ENCODE results near the gene SPATA6L. TPM values are rescaled to one million over a fixed set of nuclear protein-coding genes. Genes with fewer than 3 reads are reported as not detected.

Gene SPATA6L
- total RNA-seq, 1 donor from 2014 or later = 2.5 TPM

- DNase-seq (ENCODE audit: low read depth, low spot score) = peak; percentile 71
These were observed 112.3 kb downstream of the SPATA6L start for GRCh38 chr9:4553951-4554381.

GRCh38 chr9:4550777-4551484 is 115.3 kb downstream of the SPATA6L start:
- DNase-seq (ENCODE audit: low read depth, low spot score) = no peak

- DNase-seq (ENCODE audit: low read depth, low spot score) = no peak
These were observed 116.5 kb downstream of the SPATA6L start for GRCh38 chr9:4549751-4550295.

GRCh38 chr9:4548811-4549725 is 117.2 kb downstream of the SPATA6L start:
- DNase-seq (ENCODE audit: low read depth, low spot score) = no peak

Other genes starting within 250 kb of the SPATA6L start
- 17.4 and 24.0 TPM in 2 replicates for gene SLC1A1, start 176.0 kb downstream of the SPATA6L start, total RNA-seq
- gene PLPP6, start 4.2 kb downstream of the SPATA6L start, total RNA-seq = 5.5 and 6.1 TPM in 2 replicates
- 8.5 and 14.6 TPM in 2 replicates for gene CDC37L1, start 13.1 kb upstream of the SPATA6L start, total RNA-seq
- 53.0 and 54.0 TPM in 2 replicates for gene AK3, start 74.7 kb upstream of the SPATA6L start, total RNA-seq
- gene RCL1, start 126.5 kb upstream of the SPATA6L start, total RNA-seq = 20.8 and 21.5 TPM in 2 replicates

All from pulmonary artery endothelial cell (primary cell).